Progenitor cell of endocrine pancreas (in vitro differentiated cells): ENCODE data around the gene MTARC2. TPM values are rescaled to one million over a fixed set of nuclear protein-coding genes. Genes with fewer than 3 reads are reported as not detected.
A peak's percentile ranks its signal among the peaks of the same experiment; 100 is the strongest.

Source experiments
- DNase-seq: peaks from one replicate; pipeline ENCODE4 v3.0.0; 2021; ENCODE audit warnings: low spot score; ENCODE audit not compliant: unreplicated experiment
- H3K27ac Mint-ChIP-seq: 2 replicates; pipeline ENCODE4 v1.8.0; 2021; ENCODE audit warnings: mild to moderate bottlenecking, moderate library complexity, mixed read lengths
- H3K27me3 Mint-ChIP-seq: 2 replicates; pipeline ENCODE4 v1.8.0; 2021; ENCODE audit warnings: mixed read lengths
- H3K36me3 Mint-ChIP-seq: 2 replicates; pipeline ENCODE4 v1.8.0; 2022; ENCODE audit warnings: mixed read lengths; ENCODE audit not compliant: insufficient read depth
- H3K4me1 Mint-ChIP-seq: 2 replicates; pipeline ENCODE4 v1.8.0; 2021; ENCODE audit warnings: low read depth, mixed read lengths
- H3K4me3 Mint-ChIP-seq: 2 replicates; pipeline ENCODE4 v1.8.0; 2021; ENCODE audit warnings: low read depth, mild to moderate bottlenecking, moderate library complexity, mixed read lengths
- H3K9me3 Mint-ChIP-seq: 2 replicates; pipeline ENCODE4 v1.8.0; 2021; ENCODE audit warnings: low read depth, mixed read lengths
- CTCF ChIP-seq: fragments of 200-600 bp; sonication (generic); IDR thresholded peaks from one replicate; pipeline ENCODE4 v1.5.0; 2021; ENCODE audit warnings: antibody characterized with exemption, mild to moderate bottlenecking; ENCODE audit not compliant: unreplicated experiment
- total RNA-seq: library from RNA; stranded (reverse); gene quantifications from 2 replicates; pipeline ENCODE4 v1.2.1, GENCODE V29; 2021

Gene MTARC2
- total RNA-seq, 1 donor from 2014 or later, result 14.3 TPM

DNA sequence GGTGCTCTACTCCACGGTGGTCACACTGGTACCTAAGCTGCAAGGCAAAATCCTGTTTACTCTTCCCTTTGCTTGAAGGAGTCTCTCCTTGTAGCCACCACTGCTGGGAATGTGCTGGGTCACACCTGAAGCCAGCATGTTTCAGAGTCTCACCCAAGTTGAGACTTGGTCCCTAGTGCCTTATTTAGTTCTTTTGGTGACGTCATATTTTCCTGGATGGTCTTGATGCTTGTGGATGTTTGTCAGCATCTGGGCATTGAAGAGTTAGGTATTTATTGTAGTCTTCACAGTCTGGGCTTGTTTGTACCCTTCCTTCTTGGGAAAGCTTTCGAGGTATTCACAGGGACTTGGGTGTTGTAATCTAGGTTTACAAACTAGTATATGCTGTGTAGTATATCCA lies 5.6 kb upstream of the MTARC2 start:
- DNase-seq, result no peak
- Mint-ChIP-seq H3K27ac (no peak overlapping the region), H3K27me3 (peaks cover 21% of the 10 kb centered on the region), H3K4me3 (no peak overlapping the region), H3K9me3 (peaks cover 2% of the 10 kb centered on the region), H3K36me3 (no peaks in the 10 kb centered on the region), H3K4me1 (peaks cover 11% of the 10 kb centered on the region)
- TF ChIP-seq CTCF, result no peak

DNA sequence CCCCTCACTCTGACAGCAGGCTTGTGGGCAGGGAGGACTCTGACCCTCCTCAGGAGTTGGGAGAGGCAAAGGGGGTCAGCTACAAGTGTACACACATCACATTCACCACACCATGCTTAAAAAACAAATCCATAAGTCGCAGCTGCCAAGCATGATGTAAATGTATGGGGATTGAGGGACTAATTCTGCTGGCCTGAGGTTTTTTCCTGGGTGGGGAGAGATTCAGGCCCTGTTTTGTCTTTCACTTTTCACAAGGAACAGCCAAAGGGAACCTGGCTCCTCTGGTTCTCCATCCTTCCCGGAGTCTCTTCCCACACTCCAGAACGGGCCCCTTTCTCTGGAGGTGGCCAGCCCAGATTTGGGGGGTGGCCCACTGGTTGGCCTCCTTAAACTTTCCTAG lies 1.3 kb upstream of the MTARC2 start:
- no peak for TF ChIP-seq CTCF
- Mint-ChIP-seq H3K27ac (no peak overlapping the region), H3K9me3 (no peaks in the 10 kb centered on the region), H3K36me3 (no peaks in the 10 kb centered on the region), H3K27me3 (peaks cover 26% of the 10 kb centered on the region), H3K4me1 (peaks cover 23% of the 10 kb centered on the region), H3K4me3 (peak overlapping the region; percentile 78)
- DNase-seq, result no peak

DNA sequence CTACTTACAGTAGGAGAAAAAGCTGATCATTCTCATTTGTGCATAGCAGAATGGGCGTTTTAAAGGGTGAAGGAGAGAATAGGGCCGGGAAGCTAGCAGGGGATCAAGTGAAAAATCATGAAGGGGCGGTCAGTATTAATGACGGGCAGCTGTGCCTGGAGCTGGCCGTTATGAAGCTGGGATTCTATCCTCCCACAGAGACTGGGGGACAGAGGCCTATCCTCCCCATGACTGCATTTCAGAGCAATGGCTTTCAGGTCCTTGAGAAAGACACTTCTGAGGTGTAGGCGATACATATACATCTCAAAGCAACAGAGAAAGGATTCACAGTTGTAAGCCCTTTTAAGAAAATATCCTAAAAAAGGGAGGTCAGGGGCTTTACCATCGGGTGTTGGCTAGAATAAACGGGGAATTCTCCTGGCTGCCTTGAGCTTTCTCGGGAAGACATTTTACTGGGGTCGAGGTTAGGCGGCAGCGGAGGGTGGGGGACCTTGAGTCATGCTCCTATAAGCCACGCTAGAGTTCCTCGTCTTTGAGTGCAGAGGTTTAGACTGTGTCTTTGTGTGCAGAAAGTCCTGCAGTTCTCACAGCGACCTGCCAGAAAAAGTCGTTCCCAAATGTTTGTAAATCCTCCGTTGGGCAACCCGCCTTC lies 559 bp upstream of the MTARC2 start:
- H3K4me1 Mint-ChIP-seq, result peaks cover 23% of the 10 kb centered on the region
- H3K27me3 Mint-ChIP-seq, result peaks cover 26% of the 10 kb centered on the region
- peak overlapping the region; percentile 90 for H3K27ac Mint-ChIP-seq
- H3K9me3 Mint-ChIP-seq, result no peaks in the 10 kb centered on the region
- TF ChIP-seq CTCF, result no peak
- no peak for DNase-seq
- no peaks in the 10 kb centered on the region for H3K36me3 Mint-ChIP-seq
- H3K4me3 Mint-ChIP-seq, result peak overlapping the region; percentile 78

GRCh38 chr1:220748936-220749335 lies 814 bp downstream of the MTARC2 start:
- Mint-ChIP-seq H3K27me3 (peaks cover 26% of the 10 kb centered on the region), H3K4me3 (peak overlapping the region; percentile 78), H3K4me1 (peaks cover 23% of the 10 kb centered on the region), H3K36me3 (no peaks in the 10 kb centered on the region), H3K9me3 (no peaks in the 10 kb centered on the region), H3K27ac (peak overlapping the region; percentile 91)
- no peak for TF ChIP-seq CTCF
- DNase-seq, result no peak

GRCh38 chr1:220750131-220750515 lies 2.0 kb downstream of the MTARC2 start:
- Mint-ChIP-seq H3K27me3 (peaks cover 21% of the 10 kb centered on the region), H3K27ac (no peak overlapping the region), H3K9me3 (no peaks in the 10 kb centered on the region), H3K36me3 (peaks cover under 1% of the 10 kb centered on the region), H3K4me1 (peaks cover 23% of the 10 kb centered on the region), H3K4me3 (no peak overlapping the region)
- no peak for TF ChIP-seq CTCF
- no peak for DNase-seq
